Keratinocyte (primary cell): Measurements from ENCODE around the gene RFFL. TPM values are rescaled to one million over a fixed set of nuclear protein-coding genes. Genes with fewer than 3 reads are reported as not detected.
A peak's percentile ranks its signal among the peaks of the same experiment; 100 is the strongest.

Experiments used
- DNase-seq: peaks from one replicate; pipeline ENCODE4 v3.0.0-alpha.2; 2011; ENCODE audit warnings: low read depth, missing footprints, low spot score
- FAIRE-seq: peaks from 2 replicates; lab custom pipeline; 2011; peaks lifted over from hg19 to GRCh38; lab: Jason Lieb, UNC
- H2AFZ ChIP-seq: 2 replicates; pipeline ENCODE4 v1.6.0; 2012; ENCODE audit warnings: low read length, control low read depth, inconsistent platforms; ENCODE audit not compliant: control insufficient read depth
- H3K27ac ChIP-seq: 2 replicates; pipeline ENCODE4 v1.5.1; 2011; ENCODE audit warnings: low read length; ENCODE audit not compliant: control insufficient read depth, insufficient read depth
- H3K27me3 ChIP-seq: 3 replicates; pipeline ENCODE4 v1.6.0; 2011; ENCODE audit warnings: low read length; ENCODE audit not compliant: control insufficient read depth, insufficient read depth; ENCODE audit errors: extremely low read depth
- H3K36me3 ChIP-seq, 2 experiments: 2 replicates in 1 of 2; 3 replicates in 1 of 2; pipeline ENCODE4 v1.5.1; 2011; ENCODE audit warnings: low read length in 2 of 2, mild to moderate bottlenecking in 1 of 2; ENCODE audit not compliant: control insufficient read depth in 2 of 2, insufficient read depth in 2 of 2; ENCODE audit errors: extremely low read depth in 1 of 2
- H3K4me1 ChIP-seq: 3 replicates; pipeline ENCODE4 v1.5.1; 2011; ENCODE audit warnings: low read length; ENCODE audit not compliant: control insufficient read depth, insufficient read depth; ENCODE audit errors: extremely low read depth
- H3K4me2 ChIP-seq: 3 replicates; pipeline ENCODE4 v1.6.0; 2011; ENCODE audit warnings: low read depth, low read length; ENCODE audit not compliant: control insufficient read depth, insufficient read depth; ENCODE audit errors: extremely low read depth
- H3K4me3 ChIP-seq, 3 experiments: fragments of 200-600 bp in 1 of 3; sonication (generic) in 1 of 3; 2 replicates in 2 of 3; 3 replicates in 1 of 3; pipeline ENCODE4 v1.5.1; 2011 to 2016; ENCODE audit warnings: low read length in 3 of 3, mild to moderate bottlenecking in 3 of 3, control low read depth in 2 of 3, inconsistent platforms in 1 of 3, low read depth in 1 of 3, mixed read lengths in 1 of 3, mixed run types in 1 of 3, moderate library complexity in 1 of 3; ENCODE audit not compliant: control insufficient read depth in 2 of 3, insufficient read depth in 2 of 3; ENCODE audit errors: extremely low read depth in 1 of 3
- H3K79me2 ChIP-seq: 2 replicates; pipeline ENCODE4 v1.6.0; 2012; ENCODE audit warnings: low read length; ENCODE audit not compliant: control insufficient read depth, insufficient read depth
- H3K9ac ChIP-seq: 3 replicates; pipeline ENCODE4 v1.6.0; 2011; ENCODE audit warnings: low read length; ENCODE audit not compliant: control insufficient read depth, insufficient read depth; ENCODE audit errors: extremely low read depth
- H3K9me1 ChIP-seq: 3 replicates; pipeline ENCODE4 v1.6.0; 2011; ENCODE audit warnings: low read length; ENCODE audit not compliant: control insufficient read depth, insufficient read depth; ENCODE audit errors: extremely low read depth
- H3K9me3 ChIP-seq: 2 replicates; pipeline ENCODE4 v1.5.1; 2012; ENCODE audit warnings: low read depth, low read length; ENCODE audit not compliant: control insufficient read depth
- H4K20me1 ChIP-seq: 3 replicates; pipeline ENCODE4 v1.6.0; 2011; ENCODE audit warnings: low read length; ENCODE audit not compliant: control insufficient read depth, insufficient read depth; ENCODE audit errors: extremely low read depth
- CTCF ChIP-seq, 3 experiments: IDR thresholded peaks in 1 of 3; conservative IDR thresholded peaks in 1 of 3; optimal IDR thresholded peaks in 1 of 3; 2 replicates in 2 of 3; 3 replicates in 1 of 3; pipeline versions ENCODE3 to v1.5.1; 2011; ENCODE audit warnings: low read length in 3 of 3, mild to moderate bottlenecking in 3 of 3, moderate library complexity in 2 of 3, control low read depth in 1 of 3, inconsistent platforms in 1 of 3; ENCODE audit not compliant: insufficient read depth in 2 of 3; ENCODE audit errors: extremely low read depth in 1 of 3
- EZH2 ChIP-seq: IDR thresholded peaks from one replicate; pipeline ENCODE4 v1.6.1; 2012; ENCODE audit warnings: inconsistent platforms, mild to moderate bottlenecking, low read length, moderate library complexity
- dilution Hi-C: fragments of 300-500 bp; cut with MboI; formaldehyde crosslinking; loops from one replicate; pipeline ENCODE4 v1.7.0; 2020; ENCODE audit warnings: low sequenced_read_pairs; ENCODE audit not compliant: extremely low pct_ligation_motif_present
- polyA plus RNA-seq, 5 experiments: library from polyadenylated mRNA; depleted of rRNA in 3 of 5; stranded (reverse) in 3 of 5; stranded (forward) in 1 of 5; unstranded in 1 of 5; fragments of >200 nt; gene quantifications; 1 replicate in 1 of 5; 2 replicates in 3 of 5; 3 replicates in 1 of 5; pipeline versions ENCODE4 v1.2.1 to v1.2.3, GENCODE V29; 2011 to 2012; ENCODE audit warnings: missing spikeins in 2 of 5, low read depth in 1 of 5, low replicate concordance in 1 of 5

RFFL gene
- polyA plus RNA-seq, 1 donor (not counting 4 experiments of a cell fraction or from before 2014, with no cell fraction given): 13.5 TPM

- Histone ChIP-seq H4K20me1 (no peaks in the 10 kb centered on the region), H3K27me3 (no peaks in the 10 kb centered on the region), H3K27ac (peak overlapping the region; percentile 90), H3K4me3 (peak overlapping the region; percentile 4 to 60 (median 9)), H3K9ac (peak overlapping the region; percentile 80), H3K79me2 (peaks cover 32% of the 10 kb centered on the region), H3K36me3 (no peaks in the 10 kb centered on the region), H3K4me1 (peaks cover 42% of the 10 kb centered on the region), H3K4me2 (peak overlapping the region; percentile 90), H2AFZ (peak overlapping the region; percentile 96), H3K9me3 (no peaks in the 10 kb centered on the region), H3K9me1 (no peaks in the 10 kb centered on the region)
- FAIRE-seq (peak; percentile 89), DNase-seq (no peak)
- TF ChIP-seq EZH2 (no peak), CTCF (optimal IDR thresholded peaks at IDR 0.05 in 1 of 3, IDR thresholded peaks at IDR 0.05 in 1 of 3, conservative IDR thresholded peaks at IDR 0.05 in 1 of 3; ENCODE audit: extremely low read depth in 1 of 3, insufficient read depth in 2 of 3, low read length in 3 of 3) (peak in 2 of 3 experiments; percentile 12 to 22)
- dilution Hi-C loops: no loop called here
Measured at GRCh38 chr17:35089586-35090296, 26.2 kb upstream of the RFFL start.

GRCh38 chr17:35088881-35089585 lies 25.5 kb upstream of the RFFL start:
- Histone ChIP-seq H3K27me3 (no peaks in the 10 kb centered on the region), H3K4me3 (peak overlapping the region; percentile 86 to 90 (median 89)), H2AFZ (peak overlapping the region; percentile 96), H3K36me3 (no peaks in the 10 kb centered on the region), H3K9ac (peak overlapping the region; percentile 94), H3K79me2 (peaks cover 38% of the 10 kb centered on the region), H3K4me1 (peaks cover 45% of the 10 kb centered on the region), H3K9me3 (no peaks in the 10 kb centered on the region), H3K27ac (peak overlapping the region; percentile 94), H4K20me1 (no peaks in the 10 kb centered on the region), H3K9me1 (no peaks in the 10 kb centered on the region), H3K4me2 (peak overlapping the region; percentile 97)
- no peak for DNase-seq
- dilution Hi-C loops: no loop called here
- peak in 2 of 3 experiments; percentile 73 to 74 for TF ChIP-seq CTCF (optimal IDR thresholded peaks at IDR 0.05 in 1 of 3, IDR thresholded peaks at IDR 0.05 in 1 of 3, conservative IDR thresholded peaks at IDR 0.05 in 1 of 3; ENCODE audit: extremely low read depth in 1 of 3, insufficient read depth in 2 of 3, low read length in 3 of 3)
- TF ChIP-seq EZH2: no peak
- FAIRE-seq: no peak
